Prostate gland (tissue), 2 donors: Measurements from ENCODE around the gene LSM3. TPM values are rescaled to one million over a fixed set of nuclear protein-coding genes. Genes with fewer than 3 reads are reported as not detected.

ENCODE experiments used
- DNase-seq: peaks from one replicate; pipeline ENCODE4 v3.0.0-alpha.2; 2019; ENCODE audit warnings: low spot score
- H3K27ac ChIP-seq, 2 donors: fragments of 200-600 bp; sonication (generic); 2 replicates each; pipeline ENCODE4 v1.5.1; 2017 to 2019
- H3K27me3 ChIP-seq: fragments of 200-600 bp; sonication (generic); replicated peaks from 2 replicates; pipeline ENCODE4 v1.5.1; 2019; ENCODE audit not compliant: insufficient read depth
- H3K36me3 ChIP-seq, 2 donors: fragments of 200-600 bp; sonication (generic); 1 replicate in 1 of 2; 2 replicates in 1 of 2; pipeline versions ENCODE4 v1.5.1 to v1.8.1; 2017 to 2019
- H3K4me1 ChIP-seq: fragments of 200-600 bp; sonication (generic); replicated peaks from 2 replicates; pipeline ENCODE4 v1.5.1; 2019
- H3K4me3 ChIP-seq, 2 donors: fragments of 200-600 bp; sonication (generic); 2 replicates each; pipeline ENCODE4 v1.5.1; 2017 to 2019
- H3K9me3 ChIP-seq: fragments of 200-600 bp; sonication (generic); 2 replicates; pipeline ENCODE4 v1.5.1; 2017
- CTCF ChIP-seq, 4 experiments: fragments of 200-600 bp in 2 of 4; fragments of 450-650 bp in 2 of 4; sonication (generic) in 2 of 4; IDR thresholded peaks; 1 replicate in 3 of 4; 2 replicates in 1 of 4; pipeline ENCODE4 v1.5.1; 2016 to 2019; ENCODE audit warnings: antibody characterized with exemption in 4 of 4, mild to moderate bottlenecking in 2 of 4, moderate library complexity in 2 of 4
- POLR2A ChIP-seq: fragments of 450-650 bp; IDR thresholded peaks from one replicate; pipeline ENCODE4 v1.6.1; 2016; ENCODE audit warnings: antibody characterized with exemption, mild to moderate bottlenecking
- POLR2AphosphoS5 ChIP-seq: sonication (generic); formaldehyde crosslinking; IDR thresholded peaks from one replicate; pipeline ENCODE4 v1.6.1; 2017; ENCODE audit warnings: antibody characterized with exemption
- WGBS: methylation state at CpG from one replicate; pipeline ENCODE4 v1.1.5; 2018; 5-methylcytosine and 5-hydroxymethylcytosine counted together
- intact Hi-C: fragments of 100-400 bp; cut with DNase I; formaldehyde crosslinking; loops from one replicate; pipeline ENCODE4 v1.14.2; 2022
- total RNA-seq, 2 donors: library from RNA; depleted of rRNA; stranded (reverse); fragments of >200 nt; gene quantifications; one replicate each; pipeline ENCODE4 v1.1.0, GENCODE V29; 2016

Gene LSM3
- total RNA-seq, 2 donors from 2014 or later, result 15.0 to 15.1 TPM

- DNase-seq, result no peak
- intact Hi-C loops, result loop anchor here (2.0 kb wide), 1 partner anchor 282 kb away; no protein-coding TSS in a partner anchor
- H3K4me1 ChIP-seq, result peaks cover 8% of the 10 kb centered on the region
Observed at GRCh38 chr3:14179114-14179465, 473 bp downstream of the LSM3 start.

GRCh38 chr3:14179795-14180194 is 1.2 kb downstream of the LSM3 start:
- TF ChIP-seq POLR2AphosphoS5, result no peak
- TF ChIP-seq POLR2A, result no peak
- no peak for TF ChIP-seq CTCF (IDR thresholded peaks at IDR 0.05)
- no peak overlapping the region for H3K27ac ChIP-seq
- H3K9me3 ChIP-seq, result no peaks in the 10 kb centered on the region
- no peaks in the 10 kb centered on the region for H3K36me3 ChIP-seq
- intact Hi-C loops, result loop anchor here (2.0 kb wide), 1 partner anchor 283 kb away; no protein-coding TSS in a partner anchor
- 100% methylated on average over 1 of the region's 1 CpG for WGBS
- peaks cover 8% of the 10 kb centered on the region for H3K4me1 ChIP-seq
- no peaks in the 10 kb centered on the region for H3K27me3 ChIP-seq
- no peak for DNase-seq
- H3K4me3 ChIP-seq, result no peak overlapping the region

More at GRCh38 chr3:14179114-14179465, 473 bp downstream of the LSM3 start:
- peak overlapping the region; percentile 53 to 95 for H3K27ac ChIP-seq
- H3K9me3 ChIP-seq, result no peaks in the 10 kb centered on the region
- 7% methylated on average over 3 of the region's 3 CpGs for WGBS
- H3K27me3 ChIP-seq, result no peaks in the 10 kb centered on the region
- peak overlapping the region; percentile 77 to 93 for H3K4me3 ChIP-seq
- TF ChIP-seq POLR2AphosphoS5 (no peak), POLR2A (no peak), CTCF (IDR thresholded peaks at IDR 0.05) (no peak)
- no peaks in the 10 kb centered on the region for H3K36me3 ChIP-seq

- TF ChIP-seq CTCF (IDR thresholded peaks at IDR 0.05), result no peak
- no peak for TF ChIP-seq POLR2AphosphoS5
- TF ChIP-seq POLR2A, result no peak
- no peak overlapping the region for H3K27ac ChIP-seq
- no peaks in the 10 kb centered on the region for H3K9me3 ChIP-seq
- WGBS, result 97% methylated on average over 3 of the region's 3 CpGs
- no peaks in the 10 kb centered on the region for H3K27me3 ChIP-seq
- intact Hi-C loops, result no loop called here
- no peak overlapping the region for H3K4me3 ChIP-seq
- no peak for DNase-seq
- H3K36me3 ChIP-seq, result no peaks in the 10 kb centered on the region
- peaks cover 8% of the 10 kb centered on the region for H3K4me1 ChIP-seq
Observed at GRCh38 chr3:14181253-14181652, 2.6 kb downstream of the LSM3 start.

- no peak overlapping the region for H3K27ac ChIP-seq
- H3K9me3 ChIP-seq, result no peaks in the 10 kb centered on the region
- H3K4me1 ChIP-seq, result peaks cover 8% of the 10 kb centered on the region
- 36% methylated on average over 2 of the region's 2 CpGs for WGBS
- no peaks in the 10 kb centered on the region for H3K27me3 ChIP-seq
- intact Hi-C loops, result no loop called here
- TF ChIP-seq CTCF (IDR thresholded peaks at IDR 0.05), result no peak
- no peak for TF ChIP-seq POLR2A
- TF ChIP-seq POLR2AphosphoS5, result no peak
- H3K36me3 ChIP-seq, result no peaks in the 10 kb centered on the region
- no peak overlapping the region for H3K4me3 ChIP-seq
- DNase-seq, result no peak
Observed at GRCh38 chr3:14183015-14183577, 4.5 kb downstream of the LSM3 start.

- Histone ChIP-seq H3K4me1 (no peaks in the 10 kb centered on the region), H3K9me3 (no peaks in the 10 kb centered on the region), H3K27me3 (no peaks in the 10 kb centered on the region), H3K36me3 (no peaks in the 10 kb centered on the region), H3K4me3 (no peak overlapping the region), H3K27ac (no peak overlapping the region)
- TF ChIP-seq POLR2A (no peak), CTCF (IDR thresholded peaks at IDR 0.05) (no peak), POLR2AphosphoS5 (no peak)
- WGBS, result 94% methylated on average over 5 of the region's 5 CpGs
- no peak for DNase-seq
- intact Hi-C loops, result no loop called here
Observed at GRCh38 chr3:14186854-14187458, 8.3 kb downstream of the LSM3 start.
